GM23248 (cell line): ENCODE data around the gene TMEM43.

ENCODE experiments used
- EZH2 ChIP-seq: fragments of 200-600 bp; sonication (generic); IDR thresholded peaks from 2 replicates; pipeline ENCODE4 v1.6.1; 2018; ENCODE audit warnings: antibody characterized with exemption, mild to moderate bottlenecking; ENCODE audit not compliant: insufficient read depth, poor library complexity, severe bottlenecking
- EZH2phosphoT487 ChIP-seq: fragments of 200-600 bp; sonication (generic); IDR thresholded peaks from 2 replicates; pipeline ENCODE4 v1.6.1; 2018; ENCODE audit warnings: antibody characterized with exemption, moderate library complexity, mild to moderate bottlenecking, low read depth; ENCODE audit not compliant: insufficient read depth

DNA sequence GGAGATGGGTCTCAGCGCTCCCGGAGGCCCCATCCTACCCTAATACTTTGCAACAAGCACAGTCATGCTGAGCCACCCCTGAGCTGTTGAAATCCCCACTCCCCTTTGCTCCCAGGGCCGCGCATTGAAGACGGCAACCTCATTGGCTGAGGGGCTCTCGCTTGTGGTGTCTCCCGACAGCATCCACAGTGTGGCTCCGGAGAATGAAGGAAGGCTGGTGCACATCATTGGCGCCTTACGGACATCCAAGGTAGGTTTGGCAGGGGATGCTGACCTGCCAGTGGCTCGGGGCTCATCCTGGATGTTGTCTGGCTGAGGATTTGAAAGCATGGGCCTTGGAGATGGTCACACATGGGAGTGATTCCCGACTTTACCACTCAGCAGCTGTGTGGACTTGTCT, 5.9 kb downstream of the TMEM43 start:
- TF ChIP-seq EZH2 (no peak), EZH2phosphoT487 (no peak)
